Measurements from ENCODE around the gene KCNQ1.

The KCNQ1 gene

DNA sequence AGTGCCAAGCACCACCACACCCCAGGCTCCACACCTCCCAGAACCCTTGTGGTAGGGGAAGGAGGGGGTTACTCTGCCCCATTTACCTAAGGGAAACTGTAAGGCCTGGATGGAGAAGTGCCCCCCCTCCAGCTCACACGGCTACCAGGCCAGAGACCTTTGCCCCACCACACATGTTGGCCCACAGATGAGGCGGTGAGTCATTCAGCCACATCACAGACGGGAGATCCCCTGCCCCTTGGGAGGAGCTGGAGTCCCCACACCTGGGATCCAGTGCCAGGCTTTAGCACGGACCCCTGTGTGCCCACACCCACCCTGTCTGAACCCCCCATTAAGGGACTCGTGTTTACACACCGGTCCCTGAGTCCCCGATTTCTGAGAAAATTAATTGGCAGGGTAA lies 415.8 kb downstream of the KCNQ1 start:
- peak; percentile 43 for DNase-seq

DNA sequence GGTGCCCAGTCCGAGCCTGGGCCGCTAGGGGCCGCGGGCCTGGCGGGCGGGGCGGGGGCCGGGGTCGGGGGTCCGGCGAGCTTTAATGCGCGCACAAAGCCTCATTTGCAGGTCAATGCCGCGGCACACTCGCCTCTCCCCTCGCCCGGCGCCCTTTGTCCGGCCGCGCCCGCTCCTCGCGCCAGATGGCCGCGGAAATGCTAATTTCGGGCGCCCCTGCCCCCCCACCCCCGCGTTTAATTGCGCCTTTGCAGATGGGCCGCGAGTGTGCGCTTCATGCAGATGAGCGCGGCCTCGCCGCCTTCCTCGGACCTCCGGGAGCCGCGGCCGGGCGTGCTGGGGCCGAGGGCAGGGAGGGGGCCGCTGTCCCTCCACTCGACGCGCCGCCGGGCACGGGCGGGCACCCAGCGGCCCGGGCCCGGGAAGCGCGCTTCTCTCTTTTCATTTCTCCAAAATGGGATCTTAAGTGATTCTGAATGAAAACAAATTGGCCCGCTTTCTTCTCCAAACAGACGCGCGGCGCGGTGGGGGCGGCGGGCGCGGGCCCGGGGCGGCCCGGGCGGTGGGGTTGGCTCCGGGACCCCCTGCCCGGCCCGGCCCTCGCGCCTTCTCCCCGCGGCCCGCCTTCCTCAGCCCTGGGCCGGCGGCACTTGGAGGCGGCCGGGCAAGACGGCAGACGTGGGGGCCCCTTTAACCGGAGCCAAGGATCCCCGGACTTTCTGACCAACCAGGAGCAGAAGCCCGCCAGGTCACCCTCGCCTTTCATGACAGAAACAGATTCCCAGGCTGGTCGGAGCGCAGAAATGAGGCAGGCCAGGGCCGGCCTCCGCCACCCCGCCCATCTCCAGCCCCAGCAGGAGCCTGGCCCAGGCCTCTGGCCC lies 417.8 kb downstream of the KCNQ1 start:
- no peak for DNase-seq

DNA sequence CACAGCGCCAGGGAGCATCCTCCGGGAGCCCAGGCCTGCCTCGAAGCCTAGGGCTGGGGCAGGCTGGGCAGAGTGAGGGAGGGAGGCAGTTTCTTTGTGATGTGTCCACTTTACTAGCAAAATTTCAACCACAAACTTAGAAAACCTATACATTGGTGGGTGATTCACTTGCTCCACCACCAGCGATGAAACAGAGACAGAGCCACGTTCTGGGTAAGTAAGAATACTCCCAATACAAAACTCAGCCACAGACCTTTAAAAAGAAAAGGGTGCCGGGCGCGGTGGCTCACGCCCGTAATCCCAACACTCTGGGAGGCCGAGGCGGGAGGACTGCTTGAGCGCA lies 418.4 kb downstream of the KCNQ1 start:
- DNase-seq: peak; percentile 26

DNA sequence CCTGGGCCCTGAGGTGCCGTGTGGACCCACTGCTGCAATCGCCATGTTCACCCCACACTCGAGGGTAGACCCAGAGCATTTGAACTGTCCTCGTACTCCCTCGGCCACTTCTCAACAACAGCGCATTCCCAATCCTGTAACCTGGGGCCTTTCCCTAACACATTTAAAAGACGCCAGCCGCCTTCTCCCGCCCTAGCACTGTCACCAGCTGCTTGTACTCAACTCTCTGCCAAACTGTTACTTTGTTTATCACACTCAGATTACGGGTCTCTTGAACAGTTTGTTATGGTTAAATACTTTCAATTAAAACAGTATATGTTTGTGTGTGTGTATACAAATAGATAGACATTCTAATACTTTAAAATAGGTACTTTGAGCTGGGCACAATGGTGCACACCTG lies 420.1 kb downstream of the KCNQ1 start:
- no peak for DNase-seq

DNA sequence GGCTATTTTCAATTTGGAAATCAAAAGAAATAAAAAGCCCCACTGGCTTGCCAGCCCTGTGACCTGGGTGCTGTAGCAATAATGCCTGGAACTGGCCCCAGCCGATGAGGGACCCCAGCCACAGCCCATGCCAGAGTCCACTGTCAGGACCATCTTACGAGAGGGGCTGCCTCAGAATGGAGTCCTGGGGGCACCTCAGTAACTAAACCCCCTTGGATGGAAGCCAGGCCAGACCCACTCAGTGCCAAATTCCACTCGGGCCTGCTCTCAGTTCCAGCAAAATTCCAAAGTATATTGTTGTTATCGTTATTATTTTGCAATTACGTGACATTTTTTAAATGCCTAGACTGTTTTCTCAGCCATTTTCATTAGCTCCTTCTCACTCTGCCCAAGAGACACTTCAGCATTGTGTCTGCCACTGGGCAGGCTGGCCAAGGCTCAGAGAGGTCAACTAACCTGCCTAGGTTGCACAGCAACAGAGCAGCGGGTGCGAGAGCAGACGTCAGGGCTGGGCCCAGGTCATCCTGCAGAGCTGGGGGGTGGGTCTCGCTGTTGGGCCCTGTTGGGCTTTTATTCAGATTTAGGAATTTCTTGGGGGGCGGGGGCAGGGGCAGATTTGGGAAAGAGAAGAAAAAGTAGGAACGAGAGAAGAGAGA lies 421.2 kb downstream of the KCNQ1 start:
- DNase-seq: no peak

DNA sequence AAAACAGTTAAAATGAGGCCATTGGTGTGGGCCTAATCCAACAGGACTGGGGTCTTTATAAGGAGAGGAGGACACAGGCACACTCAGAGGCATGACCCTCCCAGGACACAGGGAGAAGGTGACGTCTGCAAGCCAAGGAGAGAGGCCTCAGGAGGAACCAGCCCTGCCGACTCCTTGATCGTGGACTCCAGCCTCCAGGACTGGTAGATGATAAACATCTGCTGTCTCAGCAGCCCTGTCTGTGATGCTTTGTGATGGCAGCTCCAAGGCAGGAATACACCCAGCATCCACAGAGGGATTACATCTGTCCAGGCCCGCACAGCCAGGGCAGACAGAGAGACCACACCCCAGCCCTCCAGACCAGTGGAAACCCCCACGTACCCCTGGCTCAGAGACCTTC lies 422.3 kb downstream of the KCNQ1 start:
- DNase-seq: no peak

DNA sequence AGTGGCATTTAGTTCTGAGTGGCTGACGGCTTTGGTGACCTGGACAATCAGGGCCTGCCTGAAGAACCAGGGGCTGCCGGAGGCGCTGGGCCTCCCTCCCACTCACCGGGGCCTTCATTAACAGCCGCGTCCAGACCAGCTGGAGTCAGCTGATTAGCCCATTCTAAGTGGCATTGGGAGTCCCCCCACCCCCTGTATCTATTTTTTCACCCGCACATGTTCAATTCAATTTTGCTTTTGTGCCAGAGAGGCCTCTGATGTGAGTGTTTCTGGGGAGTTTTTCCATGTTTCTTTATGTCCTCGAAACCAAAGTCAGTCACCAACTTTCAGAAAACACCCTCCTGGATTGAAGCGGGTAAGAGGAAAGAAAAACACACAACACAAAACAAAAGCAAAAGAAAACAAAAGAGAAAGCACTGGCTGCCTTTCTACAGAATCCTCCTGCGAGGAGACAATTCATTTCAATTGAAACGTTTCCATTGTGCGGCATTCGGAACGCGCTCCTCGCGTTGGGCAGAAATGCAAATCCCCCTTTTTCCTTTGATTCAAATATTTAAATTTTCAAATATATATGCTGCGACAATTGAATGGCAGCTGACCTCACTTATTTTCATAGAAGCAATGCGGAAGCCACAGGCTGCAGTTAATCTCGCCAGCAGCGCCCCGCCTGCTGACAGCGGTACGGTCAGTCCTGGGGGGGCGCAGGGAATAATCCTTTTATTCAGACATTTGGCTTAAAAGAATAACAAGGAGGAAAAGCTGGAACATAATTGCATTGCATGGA lies 423.1 kb downstream of the KCNQ1 start:
- no peak for DNase-seq

DNA sequence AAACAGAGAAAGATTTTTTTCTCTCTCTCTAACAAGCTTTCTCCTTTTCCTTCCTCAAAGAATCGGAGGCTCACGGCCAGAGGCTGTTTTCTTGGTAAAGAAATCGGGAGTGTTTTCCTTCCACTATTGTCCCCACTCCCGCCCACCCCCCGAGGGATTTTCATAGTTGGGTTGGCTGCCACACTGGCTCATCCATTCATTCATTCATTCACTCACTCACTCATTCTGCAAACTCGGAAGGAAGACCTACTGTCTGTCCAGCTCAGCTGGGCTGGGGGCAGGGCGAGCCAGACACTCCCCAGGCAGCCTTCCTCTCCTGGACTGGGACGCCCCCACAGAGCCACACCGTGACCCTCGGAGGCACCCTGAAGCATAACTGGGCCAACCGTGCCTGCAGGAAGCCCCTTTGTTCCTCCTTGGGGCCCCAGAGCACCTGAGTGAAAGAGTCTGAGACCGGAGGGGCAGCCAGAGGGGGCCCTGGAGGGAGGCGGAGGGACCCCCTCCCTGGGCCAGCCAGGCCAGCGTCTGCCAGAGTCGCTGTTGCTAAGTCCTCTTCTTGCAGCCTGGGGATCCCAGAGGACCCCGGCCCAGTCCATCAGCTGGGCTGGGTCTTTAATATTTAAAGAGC lies 423.8 kb downstream of the KCNQ1 start:
- DNase-seq: no peak

DNA sequence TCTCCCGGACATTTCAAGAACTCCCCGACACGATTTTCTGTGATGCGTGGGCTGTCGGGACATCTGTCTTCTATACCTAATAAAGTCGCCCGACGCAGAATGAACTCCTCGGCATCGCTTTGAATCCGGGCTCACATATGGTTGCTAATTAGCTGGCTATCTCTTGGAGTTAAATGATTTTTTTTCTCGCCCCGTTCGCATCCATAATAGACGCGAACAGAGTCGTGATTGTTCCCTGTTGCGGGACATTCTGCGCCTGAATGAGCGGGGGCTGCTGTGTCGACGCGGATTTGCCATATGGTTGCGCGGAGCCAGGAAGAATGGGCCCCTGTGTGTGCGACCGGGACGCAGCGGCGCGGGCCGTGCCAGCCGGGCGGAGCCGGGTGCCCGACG lies 424.3 kb downstream of the KCNQ1 start:
- DNase-seq: no peak

DNA sequence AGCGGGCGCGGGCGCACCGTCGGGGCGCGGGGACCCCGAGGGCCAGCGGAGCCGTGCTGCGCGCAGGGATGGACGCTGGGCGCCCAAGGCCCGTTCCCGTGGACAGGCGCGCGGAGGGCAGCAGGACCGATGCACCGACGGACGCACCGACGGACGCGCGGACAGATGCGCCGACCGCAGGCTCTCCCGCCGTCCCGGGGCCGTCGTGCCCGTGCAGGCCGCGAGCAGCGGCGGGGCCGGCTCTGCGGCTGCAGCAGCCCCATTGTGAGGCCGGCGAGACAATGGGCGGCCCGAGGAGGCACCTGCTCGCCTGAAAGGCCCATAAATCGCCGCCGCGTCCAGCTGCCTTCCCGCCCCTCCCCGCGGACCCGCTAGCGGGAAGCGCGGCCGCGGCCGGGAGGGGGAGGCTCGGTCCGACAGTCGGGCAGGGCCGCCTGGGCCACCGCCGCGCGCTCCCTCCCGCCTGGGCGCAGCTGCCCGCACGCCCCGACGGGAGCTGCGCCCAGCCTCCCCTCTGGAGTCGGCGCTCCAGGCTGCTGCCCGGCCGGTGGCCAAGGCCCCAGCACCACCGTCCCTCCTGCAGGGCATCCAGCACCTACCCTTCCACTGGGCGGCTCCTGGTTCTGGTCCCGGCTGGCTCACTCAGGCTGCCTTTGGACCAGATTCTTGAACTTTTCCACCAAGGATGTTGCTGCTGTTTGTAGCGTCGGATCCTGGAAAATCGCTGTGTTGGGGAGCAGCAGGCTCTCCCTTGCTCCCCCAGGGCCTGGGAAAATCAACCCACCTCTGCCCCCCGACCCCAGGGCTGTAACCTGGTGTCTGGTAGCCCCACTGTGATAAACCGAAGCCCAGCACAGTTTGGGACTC lies 425.0 kb downstream of the KCNQ1 start:
- DNase-seq: no peak

DNA sequence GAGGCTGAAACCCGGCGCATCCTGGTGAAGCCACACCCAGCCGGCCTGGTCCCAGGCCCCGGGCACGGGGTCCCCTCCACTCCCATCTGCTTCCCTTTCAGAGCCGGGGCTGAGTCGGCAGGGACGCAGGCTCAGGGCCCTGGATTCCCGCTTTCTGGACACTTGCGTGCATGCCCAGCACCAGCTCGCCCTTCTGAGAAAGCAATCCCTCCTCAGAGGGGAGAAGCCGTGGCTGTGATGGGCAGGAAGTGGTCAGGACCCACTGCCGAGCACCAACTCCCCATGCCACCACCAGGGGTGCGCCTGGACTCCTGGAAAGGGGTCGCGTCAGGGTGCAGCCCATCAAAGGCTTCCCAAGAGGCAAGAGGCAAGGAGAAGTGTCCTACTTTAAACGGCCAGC lies 425.7 kb downstream of the KCNQ1 start:
- DNase-seq: no peak

DNA sequence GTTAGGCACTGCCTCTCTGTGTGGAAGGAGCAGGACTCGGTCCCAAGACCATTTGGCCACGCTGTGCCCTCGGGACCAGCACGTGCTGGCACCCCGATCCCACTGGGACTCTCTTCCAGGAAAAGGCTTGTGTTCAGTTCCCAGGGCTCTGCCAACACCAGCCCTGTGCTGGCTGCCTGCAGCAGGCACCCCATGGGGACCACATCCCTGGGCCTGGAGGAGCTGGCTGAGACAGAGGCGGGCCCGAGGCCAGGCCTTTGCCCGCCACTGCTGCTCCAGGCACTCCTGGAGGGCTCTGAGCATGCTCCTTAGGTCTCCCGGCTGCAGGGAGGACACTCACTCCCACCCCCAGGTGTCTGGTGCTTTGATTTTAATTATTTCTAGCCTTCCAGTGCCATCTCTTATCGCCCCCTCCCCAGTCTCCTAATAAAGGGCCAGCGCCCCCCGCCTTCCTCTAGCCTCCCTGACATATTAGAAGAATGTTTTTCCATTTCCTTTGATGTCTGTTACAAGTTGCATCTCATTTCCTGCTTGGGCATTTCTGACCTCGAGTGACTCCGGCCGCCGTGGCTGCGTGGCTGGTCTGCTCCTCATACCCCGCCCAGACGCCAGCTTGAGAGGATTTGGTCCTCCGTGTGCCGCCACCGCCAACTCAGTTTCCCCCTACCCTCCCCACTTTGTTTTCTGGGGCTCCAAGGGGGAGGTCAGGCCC lies 426.3 kb downstream of the KCNQ1 start:
- no peak for DNase-seq

DNA sequence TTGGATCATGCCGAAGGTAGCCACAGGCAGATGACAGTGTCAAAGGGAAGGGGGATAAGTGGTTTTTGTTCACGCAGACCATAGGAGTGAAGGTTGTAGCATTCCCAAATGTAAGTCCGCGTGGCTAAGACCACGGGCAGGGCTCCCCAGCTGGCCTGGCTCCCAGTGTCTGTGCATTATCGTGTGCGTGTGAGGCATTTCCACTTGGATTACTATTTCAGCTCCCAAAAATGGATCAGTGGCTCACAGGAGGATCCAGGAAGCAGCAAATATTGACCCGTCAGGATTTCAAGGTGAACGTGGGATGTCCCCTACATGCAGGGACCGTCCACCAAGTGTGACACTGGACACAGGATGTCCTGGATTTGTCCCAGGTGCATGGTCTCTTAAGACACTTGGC lies 430.2 kb downstream of the KCNQ1 start:
- no peak for DNase-seq

DNA sequence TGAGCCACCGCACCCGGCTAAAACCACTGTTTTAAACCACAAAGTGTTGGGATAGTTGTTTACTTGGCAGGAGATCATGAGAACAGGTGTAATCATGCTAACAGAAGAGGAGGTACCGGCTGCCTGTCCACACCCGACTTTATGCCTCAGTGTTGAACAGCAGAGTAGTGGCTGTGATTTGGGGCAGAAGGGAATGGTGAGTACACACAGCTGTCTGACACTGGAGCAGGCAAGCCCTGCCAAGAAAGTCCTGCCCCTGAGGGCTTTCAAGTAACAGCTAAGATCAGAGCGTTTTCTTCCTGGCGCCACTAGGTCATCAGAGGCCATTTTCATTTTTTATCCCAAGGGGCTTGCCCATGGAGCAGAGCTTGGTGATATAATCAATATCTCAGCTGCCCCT lies 432.7 kb downstream of the KCNQ1 start:
- no peak for DNase-seq

DNA sequence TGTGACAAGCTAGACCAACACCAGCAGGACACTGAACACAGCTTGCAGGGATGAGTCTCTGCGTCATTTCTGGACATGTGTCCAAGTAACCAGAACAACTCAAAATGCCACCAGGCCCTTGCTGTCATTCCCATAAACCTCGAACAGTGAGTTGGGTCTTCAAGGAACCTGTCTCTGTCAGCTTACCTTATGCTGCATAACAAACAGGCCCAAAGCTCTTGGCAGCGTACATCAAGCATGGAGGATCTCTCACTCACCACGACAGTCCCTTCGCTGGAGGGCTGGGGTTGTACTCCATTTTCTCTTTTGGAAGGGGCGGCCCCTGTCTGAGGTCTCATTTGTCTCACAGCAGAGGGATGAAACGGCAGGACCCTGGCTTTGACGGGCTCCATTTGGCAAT lies 434.0 kb downstream of the KCNQ1 start:
- DNase-seq: no peak

DNA sequence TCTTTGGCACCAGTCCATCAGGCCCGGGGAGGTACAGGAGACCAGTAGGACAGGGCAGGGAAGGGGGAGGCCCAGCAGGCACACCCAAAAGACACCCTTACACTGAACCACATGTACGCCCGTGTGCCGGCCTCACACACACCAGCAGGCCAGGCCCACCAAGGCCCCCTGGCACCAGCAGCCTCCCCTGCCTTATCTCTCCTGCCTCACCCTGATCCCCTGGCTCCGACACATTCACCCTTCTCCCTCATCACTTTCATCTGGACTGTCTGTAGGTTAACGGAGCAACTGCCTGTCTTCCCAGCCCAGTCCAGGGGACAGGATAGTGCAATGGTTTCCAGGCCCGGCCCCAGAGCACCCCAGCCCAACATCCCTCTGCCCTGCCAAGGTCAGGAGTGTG lies 435.8 kb downstream of the KCNQ1 start:
- DNase-seq: no peak

DNA sequence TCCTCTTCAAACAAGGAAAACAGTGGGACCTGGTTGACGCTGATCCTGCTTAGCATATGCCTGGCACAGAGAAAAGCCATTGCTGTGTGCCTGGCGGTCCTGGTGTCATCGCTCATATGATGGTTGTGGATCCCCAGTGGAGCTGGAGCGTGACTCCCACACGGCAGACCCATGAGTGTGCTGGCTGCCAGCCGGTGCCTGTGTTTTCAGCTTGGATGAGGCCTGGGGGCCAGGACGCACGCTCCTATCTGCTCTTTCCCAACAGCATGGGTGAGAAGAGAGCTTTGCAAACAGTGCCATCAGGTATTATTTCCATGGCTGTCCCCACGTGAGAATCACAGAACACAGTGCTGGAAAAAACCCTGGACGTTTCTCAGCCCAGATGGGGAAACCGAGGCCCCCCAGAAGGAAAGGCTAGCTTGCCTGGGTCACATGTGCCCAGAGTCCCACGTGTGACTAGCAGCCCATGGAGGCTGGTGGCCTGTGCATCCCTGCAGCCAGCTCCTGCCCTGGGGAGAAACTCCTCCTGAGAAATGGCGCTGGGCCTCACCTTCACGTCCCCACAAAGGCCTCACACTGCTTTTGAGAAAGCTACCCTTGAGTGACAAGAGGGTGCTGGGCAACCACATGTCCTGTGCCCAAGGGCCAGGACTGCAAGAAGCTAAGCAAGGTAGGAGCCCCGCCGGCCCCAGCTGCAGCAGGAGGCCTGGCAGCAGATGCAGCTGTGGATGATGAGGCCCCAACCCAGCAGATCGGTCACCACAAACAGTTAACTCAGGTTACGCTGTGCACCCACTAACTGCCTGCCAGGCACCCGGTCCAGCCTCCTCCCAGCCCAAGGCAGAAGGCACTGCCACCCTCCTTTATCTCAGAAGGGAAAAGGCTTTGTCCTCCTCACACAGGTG lies 436.5 kb downstream of the KCNQ1 start:
- DNase-seq: no peak

DNA sequence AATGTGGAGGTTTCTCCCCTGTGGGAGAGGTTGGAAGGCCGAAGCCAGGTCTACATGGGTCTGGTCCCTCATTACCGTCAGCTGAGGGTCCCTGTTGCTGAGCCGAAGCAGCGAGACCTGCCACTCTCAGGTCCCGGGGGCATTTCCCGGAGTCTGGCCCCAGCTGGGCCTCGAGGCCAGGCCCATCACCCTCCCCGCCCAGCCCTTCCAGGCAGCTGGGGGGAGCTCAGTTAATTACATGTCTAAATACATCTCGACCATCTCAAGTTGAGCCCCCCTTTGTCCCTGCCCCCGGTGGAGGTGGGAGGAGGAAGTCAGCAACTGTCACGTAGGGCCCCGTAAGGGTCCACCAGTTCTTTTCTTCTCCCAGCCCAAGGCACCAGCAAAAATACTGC lies 437.2 kb downstream of the KCNQ1 start:
- no peak for DNase-seq

DNA sequence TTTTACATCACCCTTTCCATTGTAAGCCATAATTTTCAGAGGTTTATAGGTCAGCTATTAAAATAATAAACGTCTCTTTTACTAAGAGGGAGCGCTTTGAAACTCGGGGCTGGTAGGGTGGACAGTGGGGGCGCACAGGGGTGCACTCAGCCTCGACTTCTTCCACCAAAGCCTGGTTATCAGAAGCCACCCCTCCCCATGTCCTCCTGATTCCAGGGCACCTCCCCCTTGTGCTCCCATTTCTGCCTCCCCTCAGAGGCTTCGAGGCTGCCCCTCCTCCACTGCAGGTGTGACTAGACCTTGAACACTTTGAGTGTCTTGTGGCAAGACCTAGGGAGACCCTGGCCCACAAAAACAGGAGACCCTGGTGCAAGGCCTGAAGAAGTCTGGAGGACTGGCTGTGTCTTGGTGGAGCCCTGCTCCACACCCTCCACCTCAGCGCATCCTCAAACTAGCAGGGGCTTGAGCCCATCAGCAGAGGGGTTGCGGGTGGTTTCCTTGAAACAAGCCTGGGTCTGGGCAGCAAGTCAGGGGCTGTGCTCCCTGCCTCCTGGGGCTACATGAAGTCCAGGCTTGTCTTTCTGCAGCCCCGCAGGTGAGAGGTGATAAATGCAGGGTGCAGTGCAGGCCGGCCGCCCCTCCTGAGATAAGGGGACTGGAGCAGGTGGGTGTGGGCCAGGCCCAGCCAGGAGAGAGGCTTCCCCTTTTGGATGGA lies 437.7 kb downstream of the KCNQ1 start:
- no peak for DNase-seq

DNA sequence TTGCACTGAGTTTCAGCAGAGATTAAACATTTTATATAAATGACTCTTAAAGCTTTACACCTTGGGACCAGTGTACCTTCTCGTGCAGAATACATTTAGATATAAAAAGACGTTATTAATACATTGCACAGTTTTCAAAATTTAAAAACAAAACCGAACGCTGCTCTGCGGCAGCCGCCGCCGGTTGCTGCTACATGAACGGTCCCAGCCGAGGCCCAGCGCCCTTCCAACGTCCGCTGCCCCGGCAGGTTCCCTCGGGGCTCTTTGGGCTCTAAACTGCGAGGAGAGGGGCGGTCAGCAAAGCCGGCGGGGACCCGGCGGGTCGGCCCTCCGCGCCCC lies 438.8 kb downstream of the KCNQ1 start:
- DNase-seq: no peak
